Suprapubic skin (tissue), 3 donors: Measurements from ENCODE around the gene CTSL.

ENCODE experiments used
- CTCF ChIP-seq, 2 donors: fragments of 200-600 bp in 1 of 2; fragments of 450-650 bp in 1 of 2; sonication (generic) in 1 of 2; IDR thresholded peaks; one replicate each; pipeline ENCODE4 v1.5.1; 2016 to 2019; ENCODE audit warnings: antibody characterized with exemption in 2 of 2, mild to moderate bottlenecking in 1 of 2, moderate library complexity in 1 of 2
- POLR2A ChIP-seq, 2 donors: fragments of 450-650 bp; IDR thresholded peaks; one replicate each; pipeline ENCODE4 v1.6.1; 2017; ENCODE audit warnings: antibody characterized with exemption in 2 of 2, mild to moderate bottlenecking in 2 of 2, moderate library complexity in 2 of 2

- TF ChIP-seq POLR2A (IDR thresholded peaks at IDR 0.05), result no peak
- no peak for TF ChIP-seq CTCF (IDR thresholded peaks at IDR 0.05)
Observed at GRCh38 chr9:87741891-87742290, 16.0 kb downstream of the CTSL start.
